Neural progenitor cell (in vitro differentiated cells): ENCODE results near the gene CBFB. TPM values are rescaled to one million over a fixed set of nuclear protein-coding genes. Genes with fewer than 3 reads are reported as not detected.

Source experiments
- DNase-seq: peaks from one replicate; pipeline ENCODE4 v3.0.0-alpha.2; 2016; ENCODE audit warnings: low spot score
- H2AFZ ChIP-seq: fragments of 200-600 bp; sonication (generic); replicated peaks from 2 replicates; pipeline ENCODE4 v1.6.1; 2016; ENCODE audit warnings: antibody characterized with exemption
- H3F3A ChIP-seq: fragments of 200-600 bp; sonication (generic); 2 replicates; pipeline ENCODE4 v1.6.1; 2016; ENCODE audit warnings: antibody characterized with exemption, low read depth
- H3K27ac ChIP-seq: fragments of 200-600 bp; sonication (generic); 2 replicates; pipeline ENCODE4 v1.5.1; 2016; ENCODE audit warnings: mild to moderate bottlenecking
- H3K27me3 ChIP-seq: fragments of 200-600 bp; sonication (generic); 2 replicates; pipeline ENCODE4 v1.6.1; 2016; ENCODE audit warnings: mild to moderate bottlenecking, moderate library complexity
- H3K36me3 ChIP-seq: fragments of 200-600 bp; sonication (generic); 2 replicates; pipeline ENCODE4 v1.5.1; 2016
- H3K4me1 ChIP-seq: fragments of 200-600 bp; sonication (generic); 2 replicates; pipeline ENCODE4 v1.6.1; 2016; ENCODE audit warnings: mixed run types
- H3K4me2 ChIP-seq: fragments of 200-600 bp; sonication (generic); 2 replicates; pipeline ENCODE4 v1.6.1; 2016
- H3K4me3 ChIP-seq: fragments of 200-600 bp; sonication (generic); 2 replicates; pipeline ENCODE4 v1.5.1; 2016
- H3K79me2 ChIP-seq: fragments of 200-600 bp; sonication (generic); 2 replicates; pipeline ENCODE4 v1.6.1; 2016; ENCODE audit warnings: low read depth
- H3K9ac ChIP-seq: fragments of 200-600 bp; sonication (generic); 2 replicates; pipeline ENCODE4 v1.6.1; 2016
- H3K9me3 ChIP-seq: fragments of 200-600 bp; sonication (generic); 2 replicates; pipeline ENCODE4 v1.5.1; 2016; ENCODE audit warnings: low read depth
- H4K20me1 ChIP-seq: fragments of 200-600 bp; sonication (generic); 2 replicates; pipeline ENCODE4 v1.6.1; 2016; ENCODE audit warnings: low read depth
- H3K27ac Mint-ChIP-seq: 3 replicates; pipeline ENCODE4 v1.8.0; 2021; ENCODE audit warnings: mixed read lengths
- H3K27me3 Mint-ChIP-seq: 2 replicates; pipeline ENCODE4 v1.8.0; 2022; ENCODE audit warnings: low read depth, mild to moderate bottlenecking, inconsistent platforms, moderate library complexity, mixed read lengths; ENCODE audit not compliant: insufficient read depth
- H3K36me3 Mint-ChIP-seq: 3 replicates; pipeline ENCODE4 v1.8.0; 2021; ENCODE audit warnings: mixed read lengths
- H3K4me1 Mint-ChIP-seq: 3 replicates; pipeline ENCODE4 v1.8.0; 2021; ENCODE audit warnings: mixed read lengths
- H3K4me3 Mint-ChIP-seq: 3 replicates; pipeline ENCODE4 v1.8.0; 2021; ENCODE audit warnings: mild to moderate bottlenecking, moderate library complexity, mixed read lengths
- H3K9me3 Mint-ChIP-seq: 3 replicates; pipeline ENCODE4 v1.8.0; 2020; ENCODE audit warnings: mixed read lengths
- CTCF ChIP-seq: fragments of 200-600 bp; sonication (generic); IDR thresholded peaks from 2 replicates; pipeline ENCODE4 v1.5.1; 2017; ENCODE audit warnings: antibody characterized with exemption, mild to moderate bottlenecking
- EZH2 ChIP-seq: fragments of 200-600 bp; sonication (generic); IDR thresholded peaks from 2 replicates; pipeline ENCODE4 v1.6.1; 2017; ENCODE audit warnings: antibody characterized with exemption, mild to moderate bottlenecking, moderate library complexity
- EZH2phosphoT487 ChIP-seq: fragments of 200-600 bp; sonication (generic); IDR thresholded peaks from 2 replicates; pipeline ENCODE4 v1.6.1; 2017; ENCODE audit warnings: antibody characterized with exemption
- total RNA-seq: library from RNA; depleted of rRNA; stranded (reverse); fragments of >200 nt; gene quantifications from 2 replicates; pipeline ENCODE4 v1.2.3, GENCODE V29; 2015; ENCODE audit warnings: low replicate concordance

CBFB gene
- total RNA-seq, 1 donor from 2014 or later, result 95.5 TPM

GRCh38 chr16:67082100-67082499 is 53.2 kb downstream of the CBFB start:
- no peak for TF ChIP-seq EZH2phosphoT487
- TF ChIP-seq EZH2, result no peak
- TF ChIP-seq CTCF, result no peak
- H3K4me1 ChIP-seq, result no peaks in the 10 kb centered on the region
- Mint-ChIP-seq H3K4me1 (no peaks in the 10 kb centered on the region), H3K4me3 (no peak overlapping the region), H3K27ac (no peak overlapping the region), H3K27me3 (no peaks in the 10 kb centered on the region), H3K9me3 (no peaks in the 10 kb centered on the region), H3K36me3 (peaks cover 13% of the 10 kb centered on the region)
- H3K27ac ChIP-seq, result no peak overlapping the region
- no peaks in the 10 kb centered on the region for H3K27me3 ChIP-seq
- H3K36me3 ChIP-seq, result peaks cover 2% of the 10 kb centered on the region
- peaks cover 6% of the 10 kb centered on the region for H4K20me1 ChIP-seq
- no peaks in the 10 kb centered on the region for H3F3A ChIP-seq
- no peak overlapping the region for H2AFZ ChIP-seq
- H3K79me2 ChIP-seq, result no peaks in the 10 kb centered on the region
- H3K9me3 ChIP-seq, result no peaks in the 10 kb centered on the region
- no peak overlapping the region for H3K9ac ChIP-seq
- H3K4me3 ChIP-seq, result no peak overlapping the region
- H3K4me2 ChIP-seq, result no peak overlapping the region
- no peak for DNase-seq

- H3K9me3 Mint-ChIP-seq, result no peaks in the 10 kb centered on the region
- Histone ChIP-seq H3K27me3 (no peaks in the 10 kb centered on the region), H3K9ac (no peak overlapping the region), H3K4me1 (no peaks in the 10 kb centered on the region), H3K4me2 (no peak overlapping the region), H3K4me3 (no peak overlapping the region), H3K79me2 (no peaks in the 10 kb centered on the region), H4K20me1 (peaks cover 10% of the 10 kb centered on the region), H3K36me3 (no peaks in the 10 kb centered on the region), H2AFZ (no peak overlapping the region), H3K27ac (no peak overlapping the region), H3F3A (no peaks in the 10 kb centered on the region), H3K9me3 (no peaks in the 10 kb centered on the region)
- no peak for TF ChIP-seq CTCF
- TF ChIP-seq EZH2, result no peak
- no peak for TF ChIP-seq EZH2phosphoT487
- peaks cover 13% of the 10 kb centered on the region for H3K36me3 Mint-ChIP-seq
- no peak for DNase-seq
- H3K4me3 Mint-ChIP-seq, result no peak overlapping the region
- no peaks in the 10 kb centered on the region for H3K27me3 Mint-ChIP-seq
- no peak overlapping the region for H3K27ac Mint-ChIP-seq
- no peaks in the 10 kb centered on the region for H3K4me1 Mint-ChIP-seq
These were observed 53.9 kb downstream of the CBFB start for GRCh38 chr16:67082891-67083290.

- Histone ChIP-seq H3K36me3 (no peaks in the 10 kb centered on the region), H3K4me1 (peaks cover 14% of the 10 kb centered on the region), H3K27ac (no peak overlapping the region), H2AFZ (no peak overlapping the region), H3K79me2 (no peaks in the 10 kb centered on the region), H3K27me3 (no peaks in the 10 kb centered on the region), H3K4me3 (no peak overlapping the region), H4K20me1 (peaks cover 22% of the 10 kb centered on the region), H3K4me2 (no peak overlapping the region), H3K9ac (no peak overlapping the region), H3K9me3 (no peaks in the 10 kb centered on the region), H3F3A (peaks cover 3% of the 10 kb centered on the region)
- Mint-ChIP-seq H3K4me3 (no peak overlapping the region), H3K27me3 (no peaks in the 10 kb centered on the region), H3K36me3 (peaks cover 13% of the 10 kb centered on the region), H3K4me1 (peaks cover 6% of the 10 kb centered on the region), H3K27ac (no peak overlapping the region), H3K9me3 (no peaks in the 10 kb centered on the region)
- TF ChIP-seq EZH2phosphoT487, result no peak
- no peak for TF ChIP-seq CTCF
- TF ChIP-seq EZH2, result no peak
- no peak for DNase-seq
These were observed 55.5 kb downstream of the CBFB start for GRCh38 chr16:67084345-67085028.
